Spleen (tissue), 11 donors: Measurements from ENCODE around the gene GRM8. TPM values are rescaled to one million over a fixed set of nuclear protein-coding genes. Genes with fewer than 3 reads are reported as not detected.

Experiments
- DNase-seq: peaks from one replicate; pipeline ENCODE4 v3.0.0-alpha.2; 2020
- H3K27ac ChIP-seq, 8 donors: fragments of 200-600 bp; sonication (generic) in 7 of 8; 1 replicate in 4 of 8; 2 replicates in 4 of 8; pipeline versions ENCODE4 v1.5.0 to v1.8.0; 2016 to 2021; ENCODE audit warnings: inconsistent platforms in 4 of 8, mild to moderate bottlenecking in 4 of 8, moderate library complexity in 1 of 8
- H3K27me3 ChIP-seq, 7 donors: fragments of 200-600 bp; sonication (generic) in 6 of 7; replicated peaks in 1 of 7; 1 replicate in 4 of 7; 2 replicates in 3 of 7; pipeline versions ENCODE4 v1.5.0 to v1.8.0; 2016 to 2021; ENCODE audit warnings: inconsistent platforms in 3 of 7, mild to moderate bottlenecking in 1 of 7
- H3K36me3 ChIP-seq, 6 donors: fragments of 200-600 bp; sonication (generic) in 5 of 6; 1 replicate in 4 of 6; 2 replicates in 2 of 6; pipeline versions ENCODE4 v1.5.0 to v1.8.0; 2016 to 2021; ENCODE audit warnings: inconsistent platforms in 2 of 6
- H3K4me1 ChIP-seq, 6 donors: fragments of 200-600 bp; sonication (generic) in 5 of 6; 1 replicate in 3 of 6; 2 replicates in 3 of 6; pipeline versions ENCODE4 v1.5.0 to v1.8.0; 2016 to 2021; ENCODE audit warnings: inconsistent platforms in 3 of 6
- H3K4me3 ChIP-seq, 8 donors: fragments of 200-600 bp; sonication (generic) in 7 of 8; 1 replicate in 4 of 8; 2 replicates in 4 of 8; pipeline versions ENCODE4 v1.5.0 to v1.8.0; 2016 to 2021; ENCODE audit warnings: inconsistent platforms in 4 of 8, mild to moderate bottlenecking in 4 of 8, moderate library complexity in 2 of 8
- H3K9me3 ChIP-seq, 8 donors: fragments of 200-600 bp; sonication (generic) in 7 of 8; 1 replicate in 4 of 8; 2 replicates in 4 of 8; pipeline versions ENCODE4 v1.5.0 to v1.8.0; 2016 to 2021; ENCODE audit warnings: inconsistent platforms in 4 of 8
- POLR2A ChIP-seq, 3 donors: fragments of 450-650 bp; IDR thresholded peaks; one replicate each; pipeline ENCODE4 v1.5.1; 2017; ENCODE audit warnings: antibody characterized with exemption in 3 of 3, mild to moderate bottlenecking in 1 of 3
- POLR2AphosphoS5 ChIP-seq, 3 donors: sonication (generic); formaldehyde crosslinking; IDR thresholded peaks; one replicate each; pipeline ENCODE4 v1.5.1; 2017; ENCODE audit warnings: antibody characterized with exemption in 3 of 3
- WGBS, 5 donors: extraction: QIAGEN DNeasy Blood & Tissue Kit in 3 of 5; methylation state at CpG; one replicate each; pipeline versions ENCODE4 v1.1.5 to v1.1.7; 2013 to 2018; 5-methylcytosine and 5-hydroxymethylcytosine counted together
- intact Hi-C: fragments of 100-400 bp; cut with DNase I; formaldehyde crosslinking; loops from one replicate; pipeline ENCODE4 v1.15.0; 2023; ENCODE audit warnings: low total_unique reads
- polyA plus RNA-seq, 3 donors: library from polyadenylated mRNA; stranded (reverse); fragments of 200-250 nt; gene quantifications; one replicate each; pipeline ENCODE4 v1.2.1, GENCODE V29; 2013
- total RNA-seq, 7 donors: library from RNA; depleted of rRNA in 3 of 7; stranded (reverse); fragments of >200 nt in 3 of 7; fragmentation: NEBNext Ultra II Directional in 4 of 7; extraction: Animal tissue kit (Norgen Biotek cat#: 25700) in 4 of 7; gene quantifications; one replicate each; pipeline versions ENCODE4 v1.1.0 to v1.2.1, GENCODE V29; 2016 to 2021
- TF ChIP-seq, protein P1 (sequence below), 11 experiments: fragments of 200-600 bp in 7 of 11; fragments of 450-650 bp in 4 of 11; sonication (generic) in 4 of 11; IDR thresholded peaks in 8 of 11; conservative IDR thresholded peaks in 3 of 11; 1 replicate in 7 of 11; 2 replicates in 4 of 11; pipeline versions ENCODE4 v1.4.0 to v1.8.0; 2016 to 2021; ENCODE audit warnings: antibody characterized with exemption in 11 of 11, inconsistent platforms in 4 of 11, mild to moderate bottlenecking in 1 of 11
- donor health status: healthy with polysubstance abuse.
- donor health status: DM: no; HTN: no; CAD: no; lungs with moderate emphysema.
- donor health status: DM: no; HTN: no; CAD: no.
- donor health status: Bipolar disorder and iron deficiency.
- donor health status: healthy.
- donor health status: DM: no; HTN: no; CAD: no.
- donor health status: DM: yes; HTN: yes; CAD: no.

GRM8 gene
- total and polyA plus RNA-seq, 10 donors, result 0.30 to 0.60 TPM; not detected in 8

GRCh38 chr7:126499481-126499880 is 753.3 kb downstream of the GRM8 start:
- 77 to 92% (median 84%) methylated on average over 5 of the region's 5 CpGs for WGBS, 5 donors
- TF ChIP-seq POLR2A (IDR thresholded peaks at IDR 0.05) (no peak), POLR2AphosphoS5 (IDR thresholded peaks at IDR 0.05) (no peak)
- TF ChIP-seq, protein P1, sequence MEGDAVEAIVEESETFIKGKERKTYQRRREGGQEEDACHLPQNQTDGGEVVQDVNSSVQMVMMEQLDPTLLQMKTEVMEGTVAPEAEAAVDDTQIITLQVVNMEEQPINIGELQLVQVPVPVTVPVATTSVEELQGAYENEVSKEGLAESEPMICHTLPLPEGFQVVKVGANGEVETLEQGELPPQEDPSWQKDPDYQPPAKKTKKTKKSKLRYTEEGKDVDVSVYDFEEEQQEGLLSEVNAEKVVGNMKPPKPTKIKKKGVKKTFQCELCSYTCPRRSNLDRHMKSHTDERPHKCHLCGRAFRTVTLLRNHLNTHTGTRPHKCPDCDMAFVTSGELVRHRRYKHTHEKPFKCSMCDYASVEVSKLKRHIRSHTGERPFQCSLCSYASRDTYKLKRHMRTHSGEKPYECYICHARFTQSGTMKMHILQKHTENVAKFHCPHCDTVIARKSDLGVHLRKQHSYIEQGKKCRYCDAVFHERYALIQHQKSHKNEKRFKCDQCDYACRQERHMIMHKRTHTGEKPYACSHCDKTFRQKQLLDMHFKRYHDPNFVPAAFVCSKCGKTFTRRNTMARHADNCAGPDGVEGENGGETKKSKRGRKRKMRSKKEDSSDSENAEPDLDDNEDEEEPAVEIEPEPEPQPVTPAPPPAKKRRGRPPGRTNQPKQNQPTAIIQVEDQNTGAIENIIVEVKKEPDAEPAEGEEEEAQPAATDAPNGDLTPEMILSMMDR (IDR thresholded peaks at IDR 0.05 in 8 of 11, conservative IDR thresholded peaks at IDR 0.05 in 3 of 11), result no peak
- H3K4me1 ChIP-seq, result peaks cover 0 to 3% (median 0%) of the 10 kb centered on the region in 6 donors
- no peak overlapping the region for H3K4me3 ChIP-seq
- H3K27me3 ChIP-seq, result no peaks in the 10 kb centered on the region
- intact Hi-C loops, result no loop called here
- H3K27ac ChIP-seq, result no peak overlapping the region
- no peak for DNase-seq
- no peaks in the 10 kb centered on the region for H3K36me3 ChIP-seq
- H3K9me3 ChIP-seq, result no peaks in the 10 kb centered on the region

DNA sequence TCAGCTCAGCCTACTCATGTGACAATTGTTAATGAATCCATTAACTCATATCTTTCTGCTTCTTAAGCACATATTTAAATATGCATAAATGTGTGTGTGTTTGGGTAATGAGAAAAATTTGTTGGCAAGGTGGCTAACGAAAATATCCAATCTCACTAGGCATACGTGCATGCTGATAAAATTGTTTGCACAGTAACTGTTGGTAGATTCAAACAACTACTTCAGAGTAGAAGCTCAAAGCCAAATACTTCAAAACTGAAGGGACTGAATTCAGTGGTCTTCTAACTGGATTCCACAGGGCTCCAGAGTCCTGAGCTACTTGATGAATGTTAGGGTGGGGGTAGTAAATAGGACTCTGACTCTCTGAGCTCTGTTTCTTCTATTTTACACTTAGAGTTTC is 757.0 kb downstream of the GRM8 start:
- TF ChIP-seq POLR2AphosphoS5 (IDR thresholded peaks at IDR 0.05) (no peak), POLR2A (IDR thresholded peaks at IDR 0.05) (no peak)
- TF ChIP-seq, protein P1 (IDR thresholded peaks at IDR 0.05 in 8 of 11, conservative IDR thresholded peaks at IDR 0.05 in 3 of 11), result no peak
- 75 to 83% (median 82%) methylated on average over 2 of the region's 2 CpGs for WGBS, 5 donors

GRCh38 chr7:126495001-126495400 is 757.7 kb downstream of the GRM8 start:
- DNase-seq, result no peak
- no peaks in the 10 kb centered on the region for H3K36me3 ChIP-seq
- intact Hi-C loops, result no loop called here
- 0 to 26% (median 4%) methylated on average over 1 of the region's 1 CpG for WGBS, 5 donors
- peaks cover 0 to 4% (median 0%) of the 10 kb centered on the region in 6 donors for H3K4me1 ChIP-seq
- no peak overlapping the region for H3K27ac ChIP-seq
- H3K27me3 ChIP-seq, result no peaks in the 10 kb centered on the region
- no peaks in the 10 kb centered on the region for H3K9me3 ChIP-seq
- TF ChIP-seq, protein P1 (IDR thresholded peaks at IDR 0.05 in 8 of 11, conservative IDR thresholded peaks at IDR 0.05 in 3 of 11), result no peak
- TF ChIP-seq POLR2AphosphoS5 (IDR thresholded peaks at IDR 0.05), result no peak
- no peak for TF ChIP-seq POLR2A (IDR thresholded peaks at IDR 0.05)
- no peak overlapping the region for H3K4me3 ChIP-seq

More for the DNA sequence above, 757.0 kb downstream of the GRM8 start:
- no peaks in the 10 kb centered on the region for H3K9me3 ChIP-seq
- no peak overlapping the region for H3K4me3 ChIP-seq
- peaks cover 0 to 4% (median 0%) of the 10 kb centered on the region in 6 donors for H3K4me1 ChIP-seq
- no peaks in the 10 kb centered on the region for H3K36me3 ChIP-seq
- H3K27me3 ChIP-seq, result no peaks in the 10 kb centered on the region
- DNase-seq, result no peak
- no peak overlapping the region for H3K27ac ChIP-seq
- intact Hi-C loops, result no loop called here

DNA sequence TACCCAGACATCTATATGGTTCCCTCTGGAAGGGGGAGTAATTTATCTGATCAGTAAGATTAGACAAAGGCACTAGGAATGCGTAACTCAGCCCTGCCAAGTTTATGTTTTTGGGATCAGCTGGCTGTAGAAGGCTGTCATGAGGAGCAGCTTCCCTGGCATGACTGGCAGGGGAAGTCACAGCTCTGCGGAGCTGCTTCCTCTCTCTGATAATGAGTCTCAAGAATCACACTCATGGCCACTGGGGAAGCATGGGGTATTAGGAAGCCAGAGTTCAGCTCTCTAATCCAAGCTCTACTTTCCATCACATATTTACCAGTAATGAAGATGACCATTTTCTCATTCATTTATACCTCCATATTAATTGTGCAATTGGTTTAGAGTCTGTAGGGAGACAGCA is 758.9 kb downstream of the GRM8 start:
- intact Hi-C loops, result no loop called here
- H3K9me3 ChIP-seq, result no peaks in the 10 kb centered on the region
- no peaks in the 10 kb centered on the region for H3K27me3 ChIP-seq
- 27 to 39% (median 32%) methylated on average over 2 of the region's 2 CpGs for WGBS, 5 donors
- peaks cover 0 to 4% (median 0%) of the 10 kb centered on the region in 6 donors for H3K4me1 ChIP-seq
- H3K36me3 ChIP-seq, result no peaks in the 10 kb centered on the region
- TF ChIP-seq, protein P1 (IDR thresholded peaks at IDR 0.05 in 8 of 11, conservative IDR thresholded peaks at IDR 0.05 in 3 of 11), result no peak
- TF ChIP-seq POLR2A (IDR thresholded peaks at IDR 0.05), result no peak
- H3K27ac ChIP-seq, result no peak overlapping the region
- DNase-seq, result no peak
- no peak overlapping the region for H3K4me3 ChIP-seq
